ENCODE data around the gene USP3. TPM values are rescaled to one million over a fixed set of nuclear protein-coding genes. Genes with fewer than 3 reads are reported as not detected.

The USP3 gene
- total RNA-seq, 4 donors from 2014 or later, result 36.6 to 50.3 (median 45.5) TPM

GRCh38 chr15:63524316-63525015 lies 20.1 kb downstream of the USP3 start:
- WGBS, 2 donors (ENCODE audit: low coverage in 1 of 2), result 95 to 100% methylated on average over 3 of the region's 5 CpGs
- ATAC-seq, result no peak
- Histone ChIP-seq H3K4me3 (no peak overlapping the region), H3K9me3 (no peaks in the 10 kb centered on the region), H3K27ac (no peak overlapping the region), H3K27me3 (no peaks in the 10 kb centered on the region), H3K36me3 (no peaks in the 10 kb centered on the region), H3K4me1 (peaks cover 5 to 81% (median 12%) of the 10 kb centered on the region in 3 donors)
- TF ChIP-seq POLR2AphosphoS5 (IDR thresholded peaks at IDR 0.05) (no peak), CTCF (IDR thresholded peaks at IDR 0.05) (no peak), POLR2A (IDR thresholded peaks at IDR 0.05) (no peak), EP300 (IDR thresholded peaks at IDR 0.05) (no peak)

- ATAC-seq, result no peak
Measured at GRCh38 chr15:63526401-63526800, 22.0 kb downstream of the USP3 start.

GRCh38 chr15:63528138-63528659 lies 23.8 kb downstream of the USP3 start:
- H3K27ac ChIP-seq, result no peak overlapping the region
- H3K36me3 ChIP-seq, result no peaks in the 10 kb centered on the region
- H3K9me3 ChIP-seq, result no peaks in the 10 kb centered on the region
- ATAC-seq, result no peak
- 78 to 90% methylated on average over 3 to 4 of the region's 4 CpGs for WGBS, 2 donors (ENCODE audit: low coverage in 1 of 2)
- H3K4me3 ChIP-seq, result no peak overlapping the region
- no peak for TF ChIP-seq EP300 (IDR thresholded peaks at IDR 0.05)
- no peak for TF ChIP-seq CTCF (IDR thresholded peaks at IDR 0.05)
- TF ChIP-seq POLR2AphosphoS5 (IDR thresholded peaks at IDR 0.05), result no peak
- TF ChIP-seq POLR2A (IDR thresholded peaks at IDR 0.05), result no peak
- peaks cover 2 to 49% (median 6%) of the 10 kb centered on the region in 3 donors for H3K4me1 ChIP-seq
- H3K27me3 ChIP-seq, result no peaks in the 10 kb centered on the region

More at GRCh38 chr15:63526401-63526800, 22.0 kb downstream of the USP3 start:
- WGBS, 2 donors (ENCODE audit: low coverage in 1 of 2), result 54 to 80% methylated on average over 1 of the region's 1 CpG
- Histone ChIP-seq H3K9me3 (no peaks in the 10 kb centered on the region), H3K4me1 (peaks cover 5 to 67% (median 11%) of the 10 kb centered on the region in 3 donors), H3K36me3 (no peaks in the 10 kb centered on the region), H3K27ac (no peak overlapping the region), H3K27me3 (no peaks in the 10 kb centered on the region), H3K4me3 (no peak overlapping the region)
- TF ChIP-seq POLR2AphosphoS5 (IDR thresholded peaks at IDR 0.05) (no peak), EP300 (IDR thresholded peaks at IDR 0.05) (no peak), CTCF (IDR thresholded peaks at IDR 0.05) (no peak), POLR2A (IDR thresholded peaks at IDR 0.05) (no peak)

- Histone ChIP-seq H3K4me1 (peaks cover 0 to 34% (median 0%) of the 10 kb centered on the region in 3 donors), H3K27ac (no peak overlapping the region), H3K27me3 (no peaks in the 10 kb centered on the region), H3K36me3 (no peaks in the 10 kb centered on the region), H3K9me3 (no peaks in the 10 kb centered on the region), H3K4me3 (no peak overlapping the region)
- no peak for ATAC-seq
- WGBS, 2 donors (ENCODE audit: low coverage in 1 of 2), result 87 to 89% methylated on average over 4 to 6 of the region's 7 CpGs
- TF ChIP-seq POLR2A (IDR thresholded peaks at IDR 0.05) (no peak), POLR2AphosphoS5 (IDR thresholded peaks at IDR 0.05) (no peak), CTCF (IDR thresholded peaks at IDR 0.05) (no peak), EP300 (IDR thresholded peaks at IDR 0.05) (no peak)
Measured at GRCh38 chr15:63530235-63530634, 25.8 kb downstream of the USP3 start.

Measured in gastroesophageal sphincter (tissue), 4 donors.